ENCODE data around the gene SEC31A. TPM values are rescaled to one million over a fixed set of nuclear protein-coding genes. Genes with fewer than 3 reads are reported as not detected.
"Not testable (repeated sequence)": the region's sequence is repeated elsewhere in the genome, so short reads cannot be mapped to it uniquely, and the experiment has no call there.

The SEC31A gene
- total and polyA plus RNA-seq, 8 donors, result 221 to 286 (median 251) TPM

DNA sequence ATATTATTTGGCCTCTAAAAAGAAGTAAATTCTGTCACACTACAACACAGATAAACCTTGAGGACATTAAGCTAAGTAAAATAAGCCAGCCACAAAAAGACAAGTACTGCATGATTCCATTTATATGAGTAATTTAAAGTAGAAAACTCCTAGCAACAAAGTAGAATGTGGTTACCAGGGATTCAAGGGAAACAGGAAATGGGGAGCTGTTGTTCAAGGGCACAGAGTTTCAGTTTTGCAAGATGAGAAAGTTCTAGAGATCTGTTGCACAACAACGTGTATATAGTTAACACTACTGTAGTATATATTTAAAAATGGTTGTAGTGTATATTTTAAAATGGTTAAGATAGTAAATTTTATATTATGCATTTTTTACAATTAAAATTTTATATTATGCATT is 25.4 kb downstream of the SEC31A start:
- TF ChIP-seq, protein P1, sequence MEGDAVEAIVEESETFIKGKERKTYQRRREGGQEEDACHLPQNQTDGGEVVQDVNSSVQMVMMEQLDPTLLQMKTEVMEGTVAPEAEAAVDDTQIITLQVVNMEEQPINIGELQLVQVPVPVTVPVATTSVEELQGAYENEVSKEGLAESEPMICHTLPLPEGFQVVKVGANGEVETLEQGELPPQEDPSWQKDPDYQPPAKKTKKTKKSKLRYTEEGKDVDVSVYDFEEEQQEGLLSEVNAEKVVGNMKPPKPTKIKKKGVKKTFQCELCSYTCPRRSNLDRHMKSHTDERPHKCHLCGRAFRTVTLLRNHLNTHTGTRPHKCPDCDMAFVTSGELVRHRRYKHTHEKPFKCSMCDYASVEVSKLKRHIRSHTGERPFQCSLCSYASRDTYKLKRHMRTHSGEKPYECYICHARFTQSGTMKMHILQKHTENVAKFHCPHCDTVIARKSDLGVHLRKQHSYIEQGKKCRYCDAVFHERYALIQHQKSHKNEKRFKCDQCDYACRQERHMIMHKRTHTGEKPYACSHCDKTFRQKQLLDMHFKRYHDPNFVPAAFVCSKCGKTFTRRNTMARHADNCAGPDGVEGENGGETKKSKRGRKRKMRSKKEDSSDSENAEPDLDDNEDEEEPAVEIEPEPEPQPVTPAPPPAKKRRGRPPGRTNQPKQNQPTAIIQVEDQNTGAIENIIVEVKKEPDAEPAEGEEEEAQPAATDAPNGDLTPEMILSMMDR (IDR thresholded peaks at IDR 0.05), result no peak
- Histone ChIP-seq H3K27ac (peak overlapping the region; percentile 53 to 66), H3K9me3 (no peaks in the 10 kb centered on the region), H3K27me3 (no peaks in the 10 kb centered on the region), H3K4me3 (no peak overlapping the region), H3K4me1 (peaks cover 0 to 22% of the 10 kb centered on the region in 2 donors), H3K36me3 (peaks cover 4 to 96% of the 10 kb centered on the region in 2 donors)
- intact Hi-C loops (cut with DNase I), result no loop called here
- ATAC-seq (peak; percentile 90), DNase-seq (peak in 1 of 4 donors; percentile 20)

DNA sequence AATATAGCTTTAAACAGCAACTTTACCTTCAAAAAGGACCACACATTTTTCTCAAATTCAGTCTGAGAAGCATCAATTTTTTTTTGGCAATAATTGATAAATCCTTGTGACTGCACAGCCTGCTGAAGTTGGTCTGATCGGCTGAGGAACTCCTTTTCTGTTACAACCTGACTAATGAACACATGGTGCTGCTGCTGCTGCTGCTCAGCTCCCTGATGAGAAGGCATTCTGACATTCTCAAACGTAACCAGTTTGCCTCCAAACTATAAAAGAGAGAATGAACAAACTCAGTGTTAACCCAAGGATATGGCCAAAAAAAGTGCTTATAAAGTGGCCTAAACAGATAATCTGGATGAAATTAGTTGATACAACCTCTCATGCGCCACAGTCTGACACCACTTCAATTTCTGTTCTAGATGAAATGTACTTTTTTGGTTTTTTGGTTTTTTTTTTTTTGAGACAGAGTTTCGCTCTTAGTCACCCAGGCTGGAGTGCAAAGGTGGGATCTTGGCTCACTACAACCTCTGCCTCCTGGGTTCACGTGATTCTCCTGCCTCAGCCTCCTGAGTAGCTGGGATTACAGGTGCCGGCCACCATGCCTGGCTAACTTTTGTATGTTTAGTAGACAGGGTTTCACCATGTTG is 26.5 kb downstream of the SEC31A start:
- Histone ChIP-seq H3K9me3 (no peaks in the 10 kb centered on the region), H3K4me1 (peaks cover 0 to 22% of the 10 kb centered on the region in 2 donors), H3K36me3 (peaks cover 0 to 96% of the 10 kb centered on the region in 2 donors), H3K27ac (peak overlapping the region; percentile 53 to 66), H3K27me3 (no peaks in the 10 kb centered on the region), H3K4me3 (no peak overlapping the region)
- TF ChIP-seq, protein P1 (IDR thresholded peaks at IDR 0.05), result no peak
- DNase-seq (no peak), ATAC-seq (no peak)
- intact Hi-C loops (cut with DNase I), result no loop called here

DNA sequence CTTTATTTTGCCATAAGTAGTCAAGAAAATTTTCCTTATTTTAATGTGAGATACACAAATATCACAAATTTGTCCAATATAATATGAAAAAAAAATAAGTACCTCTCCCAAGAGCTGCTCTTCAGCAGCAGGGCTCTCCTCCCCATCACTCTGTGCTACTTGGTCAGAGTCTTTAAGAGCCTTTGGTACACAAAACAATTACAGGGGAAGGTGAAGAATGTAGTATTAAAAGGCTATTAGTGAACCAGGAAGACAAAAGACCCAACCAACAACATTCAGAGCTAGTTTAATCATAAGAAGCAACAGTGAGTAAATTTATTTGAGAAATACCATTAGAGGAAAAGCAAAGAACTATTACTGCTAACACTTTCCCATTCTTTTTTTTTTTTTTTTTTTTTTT is 29.4 kb downstream of the SEC31A start:
- DNase-seq (no peak), ATAC-seq (peak; percentile 57)
- H3K27ac ChIP-seq, result no peak overlapping the region
- H3K36me3 ChIP-seq, result peaks cover 0 to 96% of the 10 kb centered on the region in 2 donors
- intact Hi-C loops (cut with DNase I), result no loop called here
- TF ChIP-seq, protein P1 (IDR thresholded peaks at IDR 0.05), result no peak
- no peaks in the 10 kb centered on the region for H3K9me3 ChIP-seq
- H3K4me3 ChIP-seq, result no peak overlapping the region
- H3K27me3 ChIP-seq, result no peaks in the 10 kb centered on the region
- peaks cover 0 to 19% of the 10 kb centered on the region in 2 donors for H3K4me1 ChIP-seq

DNA sequence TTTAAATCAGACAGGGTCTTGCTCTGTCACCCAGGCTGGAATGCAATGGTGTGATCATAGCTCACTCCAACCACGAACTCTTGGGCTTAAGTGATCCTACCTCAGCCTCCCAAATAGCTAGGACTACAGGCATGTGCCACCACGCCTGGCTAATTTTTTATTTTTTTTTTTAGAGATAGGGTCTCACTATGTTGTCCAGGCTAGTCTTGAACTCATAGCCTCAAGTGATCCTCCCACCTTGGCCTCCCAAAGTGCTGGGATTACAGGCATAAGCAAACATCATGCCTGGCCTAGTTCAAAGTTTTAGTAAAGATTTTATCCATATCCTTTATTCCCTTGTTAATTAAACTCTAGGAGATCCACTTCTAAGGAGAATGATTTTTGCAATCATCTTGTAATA is 30.5 kb downstream of the SEC31A start:
- intact Hi-C loops (cut with DNase I); H3K4me3 ChIP-seq; H3K27ac ChIP-seq; H3K9me3 ChIP-seq; H3K4me1 ChIP-seq; H3K27me3 ChIP-seq; DNase-seq; ATAC-seq: not testable (repeated sequence)
- H3K36me3 ChIP-seq, result peaks cover 0 to 99% of the 10 kb centered on the region in 2 donors

DNA sequence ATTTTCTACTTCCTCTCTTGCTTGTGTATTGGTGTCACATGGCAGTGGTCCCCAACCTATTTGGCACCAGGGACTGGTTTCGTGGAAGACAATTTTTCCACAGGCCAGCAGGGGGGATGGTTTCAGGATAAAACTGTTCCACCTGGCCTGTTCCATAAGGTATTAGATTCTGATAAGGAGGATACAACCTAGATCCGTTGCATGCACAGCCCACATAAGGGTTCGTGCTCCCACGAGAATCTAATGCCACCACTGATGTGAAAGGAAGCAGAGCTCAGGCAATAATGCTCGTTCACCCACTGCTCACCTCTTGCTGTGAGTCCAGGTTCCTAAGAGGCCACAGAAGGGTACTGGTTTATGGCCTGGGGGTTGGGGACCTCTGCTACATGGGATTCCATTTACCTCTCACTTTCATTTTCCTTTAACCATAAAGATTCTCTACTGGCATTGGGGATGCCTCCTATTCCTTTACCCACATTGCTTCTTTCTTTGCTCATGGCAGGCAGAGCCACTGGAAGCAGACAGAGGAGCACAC is 38.1 kb downstream of the SEC31A start:
- intact Hi-C loops (cut with DNase I), result no loop called here
- ATAC-seq (no peak), DNase-seq (no peak)
- Histone ChIP-seq H3K4me1 (no peaks in the 10 kb centered on the region), H3K9me3 (no peaks in the 10 kb centered on the region), H3K27me3 (no peaks in the 10 kb centered on the region), H3K36me3 (peaks cover 14 to 100% of the 10 kb centered on the region in 2 donors), H3K4me3 (no peak overlapping the region), H3K27ac (no peak overlapping the region)
- TF ChIP-seq, protein P1 (IDR thresholded peaks at IDR 0.05), result no peak

Measured in left lung (tissue), 10 donors.